ENCODE results near the gene IL5. TPM values are rescaled to one million over a fixed set of nuclear protein-coding genes. Genes with fewer than 3 reads are reported as not detected.

Gene IL5
- polyA plus RNA-seq, 1 donor (not counting 4 experiments of a cell fraction or from before 2014, with no cell fraction given) = not detected

- no peaks in the 10 kb centered on the region for H3K9me3 ChIP-seq (ENCODE audit: control insufficient read depth, low read depth, low read length)
- no peak overlapping the region for H3K9ac ChIP-seq (ENCODE audit: control insufficient read depth, extremely low read depth, insufficient read depth, low read length)
- no peaks in the 10 kb centered on the region for H3K4me1 ChIP-seq (ENCODE audit: control insufficient read depth, extremely low read depth, insufficient read depth, low read length)
- H3K4me2 ChIP-seq (ENCODE audit: control insufficient read depth, extremely low read depth, insufficient read depth, low read depth, low read length) = no peak overlapping the region
- TF ChIP-seq CTCF (optimal IDR thresholded peaks at IDR 0.05 in 1 of 3, IDR thresholded peaks at IDR 0.05 in 1 of 3, conservative IDR thresholded peaks at IDR 0.05 in 1 of 3; ENCODE audit: extremely low read depth in 1 of 3, insufficient read depth in 2 of 3, low read length in 3 of 3) (no peak), EZH2 (IDR thresholded peaks at IDR 0.05; ENCODE audit: low read length) (no peak)
- no peaks in the 10 kb centered on the region for H3K79me2 ChIP-seq (ENCODE audit: control insufficient read depth, insufficient read depth, low read length)
- H4K20me1 ChIP-seq (ENCODE audit: control insufficient read depth, extremely low read depth, insufficient read depth, low read length) = no peaks in the 10 kb centered on the region
- no peak overlapping the region for H2AFZ ChIP-seq (ENCODE audit: control insufficient read depth, low read length)
- FAIRE-seq (no peak), DNase-seq (ENCODE audit: low read depth, low spot score) (no peak)
- H3K36me3 ChIP-seq (ENCODE audit: control insufficient read depth in 2 of 2, extremely low read depth in 1 of 2, insufficient read depth in 2 of 2, low read length in 2 of 2) = no peaks in the 10 kb centered on the region
- dilution Hi-C loops (cut with MboI; ENCODE audit: extremely low pct_ligation_motif_present, low sequenced_read_pairs) = no loop called here
- no peaks in the 10 kb centered on the region for H3K9me1 ChIP-seq (ENCODE audit: control insufficient read depth, extremely low read depth, insufficient read depth, low read length)
- H3K27me3 ChIP-seq (ENCODE audit: control insufficient read depth, extremely low read depth, insufficient read depth, low read length) = no peaks in the 10 kb centered on the region
- H3K4me3 ChIP-seq (ENCODE audit: control insufficient read depth in 2 of 3, extremely low read depth in 1 of 3, insufficient read depth in 2 of 3, low read depth in 1 of 3, low read length in 3 of 3) = no peak overlapping the region
- H3K27ac ChIP-seq (ENCODE audit: control insufficient read depth, insufficient read depth, low read length) = no peak overlapping the region
Measured at GRCh38 chr5:132503244-132503643, 40.1 kb downstream of the IL5 start.

DNA sequence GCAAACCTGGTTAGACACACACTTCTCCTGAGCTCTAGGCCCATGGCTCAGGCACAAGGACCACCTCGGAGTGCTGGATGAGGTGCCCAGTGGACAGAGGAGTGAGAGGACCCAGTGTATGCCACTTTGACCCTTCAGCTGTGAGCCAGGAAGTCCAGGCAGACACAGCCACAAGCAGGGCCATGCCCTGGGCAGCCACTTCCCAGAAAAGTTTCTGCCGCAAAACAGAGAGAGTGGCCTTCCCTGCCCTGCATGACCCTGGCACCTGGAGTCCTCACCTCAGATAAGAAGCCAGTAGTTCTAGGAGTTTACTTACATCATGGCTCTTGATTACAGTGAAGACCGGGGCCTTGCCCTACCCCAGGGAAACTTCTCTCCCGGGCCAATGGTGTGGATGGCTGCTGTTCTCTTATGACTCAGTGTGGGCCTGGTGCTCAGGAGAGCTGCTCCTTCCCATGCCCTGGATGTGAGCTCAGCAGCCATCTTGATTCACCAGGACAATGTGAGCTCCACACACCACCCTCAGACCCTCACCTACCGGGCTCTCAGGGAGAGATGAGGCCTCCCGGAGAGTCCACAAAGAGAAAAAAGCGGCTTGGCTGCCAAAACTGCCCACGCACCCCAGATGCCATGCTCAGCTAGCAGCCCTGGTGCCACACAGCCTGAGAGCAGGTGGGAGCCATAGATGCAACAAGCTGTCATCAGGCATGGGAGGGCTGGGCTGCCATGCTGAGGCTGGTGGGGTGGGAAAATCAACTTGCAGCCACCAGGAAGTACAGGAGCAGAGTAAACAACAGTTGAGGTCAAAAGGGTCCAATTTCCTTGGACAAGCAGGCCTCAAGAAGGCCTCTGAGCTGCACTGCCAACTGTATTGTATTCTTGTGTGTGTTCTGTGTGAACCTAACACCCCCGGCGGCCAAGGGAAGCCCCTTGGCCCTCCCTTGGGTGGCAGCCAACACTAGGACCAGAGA lies 41.1 kb downstream of the IL5 start:
- no peak for FAIRE-seq
- Histone ChIP-seq H3K4me1 (ENCODE audit: control insufficient read depth, extremely low read depth, insufficient read depth, low read length) (peaks cover 9% of the 10 kb centered on the region), H3K27me3 (ENCODE audit: control insufficient read depth, extremely low read depth, insufficient read depth, low read length) (no peaks in the 10 kb centered on the region), H3K79me2 (ENCODE audit: control insufficient read depth, insufficient read depth, low read length) (no peaks in the 10 kb centered on the region), H3K9ac (ENCODE audit: control insufficient read depth, extremely low read depth, insufficient read depth, low read length) (no peak overlapping the region), H3K27ac (ENCODE audit: control insufficient read depth, insufficient read depth, low read length) (no peak overlapping the region), H3K9me1 (ENCODE audit: control insufficient read depth, extremely low read depth, insufficient read depth, low read length) (no peaks in the 10 kb centered on the region), H4K20me1 (ENCODE audit: control insufficient read depth, extremely low read depth, insufficient read depth, low read length) (no peaks in the 10 kb centered on the region), H3K4me2 (ENCODE audit: control insufficient read depth, extremely low read depth, insufficient read depth, low read depth, low read length) (no peak overlapping the region), H3K36me3 (ENCODE audit: control insufficient read depth in 2 of 2, extremely low read depth in 1 of 2, insufficient read depth in 2 of 2, low read length in 2 of 2) (no peaks in the 10 kb centered on the region), H3K9me3 (ENCODE audit: control insufficient read depth, low read depth, low read length) (no peaks in the 10 kb centered on the region), H2AFZ (ENCODE audit: control insufficient read depth, low read length) (no peak overlapping the region), H3K4me3 (ENCODE audit: control insufficient read depth in 2 of 3, extremely low read depth in 1 of 3, insufficient read depth in 2 of 3, low read depth in 1 of 3, low read length in 3 of 3) (no peak overlapping the region)
- dilution Hi-C loops (cut with MboI; ENCODE audit: extremely low pct_ligation_motif_present, low sequenced_read_pairs) = no loop called here
- no peak for TF ChIP-seq EZH2 (IDR thresholded peaks at IDR 0.05; ENCODE audit: low read length)
- no peak for TF ChIP-seq CTCF (optimal IDR thresholded peaks at IDR 0.05 in 1 of 3, IDR thresholded peaks at IDR 0.05 in 1 of 3, conservative IDR thresholded peaks at IDR 0.05 in 1 of 3; ENCODE audit: extremely low read depth in 1 of 3, insufficient read depth in 2 of 3, low read length in 3 of 3)
- DNase-seq (ENCODE audit: low read depth, low spot score) = no peak
